Measurements from ENCODE around the gene TP53BP2.
A peak's percentile ranks its signal among the peaks of the same experiment; 100 is the strongest.

TP53BP2 gene

DNA sequence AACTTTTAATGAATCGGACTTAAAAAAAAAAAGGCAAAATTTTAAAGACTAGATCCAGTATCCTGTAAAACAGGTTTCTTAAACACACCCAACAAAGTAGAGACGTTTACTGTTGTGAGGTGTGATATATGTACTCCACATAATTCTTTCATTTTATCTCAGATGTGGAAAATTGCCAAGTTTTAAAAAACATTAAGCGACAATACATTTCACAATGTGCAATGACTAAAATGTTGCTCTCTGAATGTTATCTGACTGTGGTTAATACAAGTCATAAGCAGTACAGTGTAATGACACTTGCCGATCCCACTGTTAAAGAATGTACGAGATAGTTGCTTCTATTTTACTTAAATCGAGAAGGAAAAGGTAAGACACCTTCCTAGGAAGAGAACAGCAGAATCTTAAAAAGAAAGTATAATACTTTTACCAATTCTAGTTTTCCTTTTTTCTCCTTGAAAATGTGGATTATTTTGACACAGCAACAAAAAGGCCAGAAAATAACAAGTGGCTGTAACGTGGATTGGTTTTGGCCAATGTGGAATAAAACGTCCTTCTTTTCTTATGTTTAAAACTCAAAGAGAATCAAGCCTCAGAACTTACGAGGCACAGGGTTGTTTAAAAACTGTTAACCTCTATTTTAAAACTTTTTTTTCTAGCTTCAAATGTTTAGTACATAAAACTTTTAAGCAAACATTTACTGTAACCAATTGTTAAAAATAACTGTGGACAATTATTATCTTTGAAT lies 51.4 kb downstream of the TP53BP2 start:
- TF ChIP-seq GATA2 (IDR thresholded peaks at IDR 0.05; ENCODE audit: low read depth, low read length), result no peak
- TF ChIP-seq GATA3 (IDR thresholded peaks at IDR 0.05; ENCODE audit: low read depth, low read length), result no peak

DNA sequence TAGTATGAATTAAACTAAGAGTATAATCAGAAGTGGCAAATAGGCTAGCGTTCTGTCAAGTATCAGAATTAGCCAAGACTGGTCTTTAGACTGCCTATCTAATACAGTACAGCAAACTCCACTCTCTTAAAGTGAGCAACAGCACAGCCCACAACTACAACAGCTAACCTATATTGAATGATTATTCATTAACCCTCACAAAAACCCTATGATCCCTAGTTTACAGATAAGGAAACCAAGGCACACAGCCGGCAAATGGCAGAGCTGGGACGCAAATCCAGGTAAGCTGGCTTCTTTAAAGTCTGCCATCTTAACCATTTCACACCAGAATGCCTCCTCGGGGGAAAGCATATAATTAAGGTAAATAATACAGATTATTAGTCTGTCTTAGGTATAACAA lies 52.0 kb downstream of the TP53BP2 start:
- TF ChIP-seq GATA3 (IDR thresholded peaks at IDR 0.05; ENCODE audit: low read depth, low read length) (no peak), GATA2 (IDR thresholded peaks at IDR 0.05; ENCODE audit: low read depth, low read length) (no peak)

DNA sequence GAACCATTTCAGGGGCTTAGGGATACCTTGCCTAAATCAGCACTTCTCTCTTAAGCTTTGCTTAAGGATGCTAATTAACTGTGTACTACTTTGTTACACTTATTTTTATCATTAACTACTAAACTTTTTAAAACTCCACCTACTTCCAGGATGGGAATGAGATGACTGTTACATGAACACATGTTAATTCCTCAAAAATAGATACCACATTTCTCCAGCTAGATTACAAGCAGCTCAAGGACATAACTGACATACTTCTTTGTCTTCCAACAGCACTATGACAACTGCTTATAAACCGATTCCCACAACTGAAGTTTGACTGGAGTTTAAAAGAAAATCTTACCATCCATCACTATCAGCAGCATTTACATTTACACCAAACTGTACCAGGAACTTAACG lies 53.7 kb downstream of the TP53BP2 start:
- TF ChIP-seq GATA2 (IDR thresholded peaks at IDR 0.05; ENCODE audit: low read depth, low read length) (no peak), GATA3 (IDR thresholded peaks at IDR 0.05; ENCODE audit: low read depth, low read length) (no peak)

DNA sequence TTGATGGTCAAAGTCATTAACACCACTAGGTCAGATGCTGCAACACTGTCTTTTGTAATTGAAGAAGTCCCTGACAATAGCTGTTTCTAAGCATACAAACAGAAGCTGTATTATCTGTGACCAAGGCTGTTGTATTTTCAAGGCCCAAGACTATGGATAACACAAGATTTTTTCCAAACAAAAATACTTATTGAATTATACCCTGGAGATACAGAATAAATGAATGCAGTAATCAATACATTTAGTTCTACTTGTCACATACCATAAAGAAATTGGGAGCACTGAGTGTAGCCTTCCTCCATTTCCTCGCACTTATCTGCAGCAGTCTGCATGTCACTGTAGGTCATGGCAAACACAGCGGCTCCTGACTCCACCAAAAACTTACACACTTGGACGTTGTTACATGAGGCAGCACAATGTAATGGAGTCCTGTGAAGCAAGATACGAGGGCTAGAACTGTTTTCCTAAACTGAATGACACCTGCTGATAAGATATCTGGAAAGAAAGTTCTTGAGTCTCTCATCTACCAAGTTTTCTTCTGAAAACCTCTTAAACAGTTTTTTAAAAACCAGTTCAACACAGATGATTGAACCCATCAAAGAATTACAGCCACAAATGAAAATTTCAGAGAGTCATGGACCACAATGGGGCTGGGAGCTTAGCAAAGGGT lies 56.9 kb downstream of the TP53BP2 start:
- TF ChIP-seq GATA3 (IDR thresholded peaks at IDR 0.05; ENCODE audit: low read depth, low read length) (no peak), GATA2 (IDR thresholded peaks at IDR 0.05; ENCODE audit: low read depth, low read length) (no peak)

DNA sequence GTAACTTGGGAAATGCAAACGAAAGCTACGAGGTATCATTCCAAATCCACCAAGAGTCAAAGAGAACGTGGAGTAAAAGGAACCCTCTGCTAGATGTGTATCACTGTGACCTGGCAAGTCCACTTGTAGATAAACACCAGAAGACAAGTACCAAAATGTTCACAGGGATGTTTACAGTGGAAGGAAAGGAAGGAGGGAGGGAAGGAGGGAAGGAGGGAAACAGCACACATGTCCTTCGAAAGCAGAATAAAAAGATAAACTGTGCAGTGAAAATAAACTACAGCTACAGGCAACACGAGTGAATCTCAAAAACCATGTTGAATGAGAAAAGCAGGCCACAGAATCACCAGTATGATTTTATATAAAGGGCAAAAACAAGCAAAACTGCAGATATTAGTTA lies 59.9 kb downstream of the TP53BP2 start:
- no peak for TF ChIP-seq GATA2 (IDR thresholded peaks at IDR 0.05; ENCODE audit: low read depth, low read length)
- no peak for TF ChIP-seq GATA3 (IDR thresholded peaks at IDR 0.05; ENCODE audit: low read depth, low read length)

DNA sequence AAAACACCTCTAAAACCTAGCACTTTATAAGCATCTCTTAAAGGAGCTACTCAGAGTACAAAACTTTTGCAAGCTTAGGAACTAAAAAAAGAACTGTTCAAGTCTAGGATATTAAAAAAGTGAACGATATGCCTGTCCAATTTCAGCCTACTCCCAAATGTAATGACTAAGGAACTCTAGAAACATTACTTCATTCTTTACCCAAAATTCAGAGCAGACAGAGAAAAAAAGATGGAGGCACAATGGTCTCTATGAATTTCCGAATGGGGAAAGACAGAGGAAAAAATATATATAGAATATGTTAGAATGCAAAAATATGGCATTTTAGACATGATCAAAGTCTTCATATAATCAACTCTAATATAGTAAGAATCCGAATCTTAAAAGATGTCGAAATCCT lies 61.2 kb downstream of the TP53BP2 start:
- TF ChIP-seq GATA2 (IDR thresholded peaks at IDR 0.05; ENCODE audit: low read depth, low read length), result no peak
- no peak for TF ChIP-seq GATA3 (IDR thresholded peaks at IDR 0.05; ENCODE audit: low read depth, low read length)

DNA sequence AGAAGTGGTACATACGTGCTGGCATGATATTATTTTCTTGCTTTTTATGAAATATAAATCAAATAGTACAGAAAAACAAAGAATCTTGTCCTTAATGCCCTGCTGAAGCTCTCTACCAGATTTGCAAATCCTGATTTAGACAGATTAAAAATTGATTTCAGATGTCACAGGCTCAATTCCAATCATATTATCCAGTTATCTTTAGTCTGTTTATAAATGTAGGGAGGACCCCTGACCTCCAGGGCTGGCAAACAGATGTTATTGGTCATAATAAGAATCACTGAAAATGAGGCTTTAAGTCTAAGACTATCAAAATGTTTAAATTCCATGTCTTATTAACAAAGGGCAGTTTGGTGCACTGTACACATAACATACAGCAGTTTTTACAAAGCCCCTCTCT lies 62.1 kb downstream of the TP53BP2 start:
- TF ChIP-seq GATA2 (IDR thresholded peaks at IDR 0.05; ENCODE audit: low read depth, low read length) (no peak), GATA3 (IDR thresholded peaks at IDR 0.05; ENCODE audit: low read depth, low read length) (peak; percentile 61)

DNA sequence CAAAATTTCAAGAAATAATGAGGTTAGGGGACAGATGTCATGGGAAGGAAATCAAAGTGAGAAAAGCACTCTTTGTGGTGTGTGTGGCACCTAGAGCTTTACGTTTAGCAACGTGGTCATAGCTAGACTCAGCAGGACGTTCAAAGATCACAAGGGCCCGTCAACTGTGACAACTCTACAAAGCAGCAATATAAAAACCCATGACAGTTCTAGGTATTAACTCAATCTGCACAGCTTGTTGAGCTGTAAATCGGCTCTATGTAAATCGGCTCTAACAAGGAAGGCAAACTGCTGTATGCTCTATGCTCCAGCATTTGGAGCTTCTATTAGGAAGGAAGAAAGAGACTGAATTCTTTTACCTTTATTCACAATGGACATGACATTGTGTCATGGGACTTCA lies 64.8 kb downstream of the TP53BP2 start:
- no peak for TF ChIP-seq GATA3 (IDR thresholded peaks at IDR 0.05; ENCODE audit: low read depth, low read length)
- TF ChIP-seq GATA2 (IDR thresholded peaks at IDR 0.05; ENCODE audit: low read depth, low read length), result no peak

DNA sequence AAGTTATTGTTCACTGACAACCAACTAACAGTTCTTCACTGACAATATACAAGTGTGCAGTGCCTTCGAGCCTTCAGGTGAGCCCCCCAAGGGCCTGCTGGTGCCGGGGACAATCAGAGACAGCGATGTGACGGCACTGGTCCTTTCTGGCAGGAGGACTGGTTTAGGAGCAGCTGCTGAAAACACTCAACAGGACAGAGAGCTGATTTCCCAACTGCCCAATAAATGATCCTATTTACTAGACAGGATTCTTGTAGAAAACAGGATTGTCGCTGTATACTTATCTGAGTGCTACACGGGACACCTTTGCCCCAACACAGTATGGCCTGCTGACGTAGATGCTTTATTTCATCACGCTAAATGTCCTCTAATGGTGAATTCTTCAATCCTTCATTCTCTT lies 65.4 kb downstream of the TP53BP2 start:
- no peak for TF ChIP-seq GATA2 (IDR thresholded peaks at IDR 0.05; ENCODE audit: low read depth, low read length)
- TF ChIP-seq GATA3 (IDR thresholded peaks at IDR 0.05; ENCODE audit: low read depth, low read length), result no peak

DNA sequence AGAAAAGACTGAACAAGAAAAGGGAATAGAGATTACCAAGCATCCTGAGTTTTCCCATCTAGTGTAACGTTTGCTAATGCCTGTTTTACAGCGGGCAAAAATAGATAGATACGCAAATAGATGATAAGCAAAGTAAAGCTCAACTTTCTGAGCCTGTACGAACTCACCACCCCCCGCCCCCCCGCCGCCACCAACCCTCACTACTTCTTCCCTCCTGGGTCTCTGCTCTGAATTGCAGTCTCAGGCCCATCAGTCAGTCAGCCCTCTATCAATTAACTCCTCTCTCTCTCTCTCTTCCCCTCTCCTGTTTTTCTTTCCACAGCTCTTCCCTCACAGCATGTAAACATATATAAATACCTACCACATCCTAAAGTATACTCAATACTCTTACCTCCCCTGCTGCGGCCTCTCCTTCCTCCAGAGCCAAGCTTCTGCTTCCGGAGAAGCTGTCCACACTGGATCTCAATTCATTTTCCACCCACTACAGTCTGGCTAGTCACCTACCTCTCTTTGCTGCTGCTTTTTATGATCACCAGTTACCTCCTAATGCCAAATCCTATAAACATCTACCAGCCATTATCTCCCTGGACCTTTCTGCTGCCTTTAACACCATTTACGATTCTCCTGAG lies 68.8 kb downstream of the TP53BP2 start:
- no peak for TF ChIP-seq GATA2 (IDR thresholded peaks at IDR 0.05; ENCODE audit: low read depth, low read length)
- TF ChIP-seq GATA3 (IDR thresholded peaks at IDR 0.05; ENCODE audit: low read depth, low read length), result no peak

DNA sequence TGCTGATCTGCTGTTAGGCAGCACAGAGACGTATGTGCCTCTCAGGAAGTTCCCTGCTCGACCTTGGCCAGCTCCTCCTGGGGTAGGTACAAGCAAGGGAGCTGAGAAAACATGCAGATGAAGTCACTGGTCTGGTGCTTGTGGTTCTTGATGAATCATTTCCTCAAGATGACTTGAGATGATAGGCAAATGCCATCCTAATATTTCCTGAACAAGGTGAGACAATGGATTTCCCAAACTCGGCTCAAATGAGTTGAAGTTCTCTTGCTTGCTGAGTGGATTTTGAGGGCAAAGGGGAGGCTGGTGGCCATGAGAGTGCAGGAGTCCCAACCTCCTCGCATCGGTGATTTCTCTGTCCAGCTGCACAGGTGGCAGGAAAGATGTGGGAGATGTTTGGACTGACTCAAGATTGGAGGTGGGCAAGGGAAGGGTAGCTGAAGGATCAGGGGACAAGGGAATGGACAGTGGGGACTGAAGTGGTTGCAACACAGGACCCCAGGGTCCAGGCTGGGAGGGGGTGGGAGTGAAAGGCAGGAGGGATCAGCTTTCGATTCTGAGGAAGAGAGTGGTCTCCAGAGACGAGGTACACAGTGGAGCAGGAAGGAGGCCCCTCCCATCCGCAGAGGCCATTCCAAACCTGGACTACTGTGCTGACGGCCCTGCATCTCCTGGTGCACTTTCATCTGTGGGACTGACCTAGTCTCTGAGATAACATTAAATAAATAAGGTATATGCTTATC lies 69.5 kb downstream of the TP53BP2 start:
- no peak for TF ChIP-seq GATA2 (IDR thresholded peaks at IDR 0.05; ENCODE audit: low read depth, low read length)
- no peak for TF ChIP-seq GATA3 (IDR thresholded peaks at IDR 0.05; ENCODE audit: low read depth, low read length)

DNA sequence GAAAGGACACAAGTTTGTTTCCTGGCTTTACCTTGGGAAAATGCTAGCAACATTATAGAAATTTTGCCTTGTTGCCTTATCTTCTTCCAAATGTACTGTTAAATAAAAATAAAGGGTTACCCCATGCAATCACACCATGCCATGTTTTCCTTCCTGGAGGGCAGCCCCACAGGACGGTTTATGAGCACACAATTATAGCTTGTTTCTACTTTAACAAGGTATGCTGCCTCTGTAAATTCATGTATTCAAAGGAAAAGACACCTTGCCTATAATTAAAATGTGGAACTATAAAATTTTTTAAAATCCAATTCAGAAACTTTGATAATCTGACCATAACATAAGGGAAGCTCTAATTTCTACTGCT lies 70.1 kb downstream of the TP53BP2 start:
- TF ChIP-seq GATA3 (IDR thresholded peaks at IDR 0.05; ENCODE audit: low read depth, low read length) (no peak), GATA2 (IDR thresholded peaks at IDR 0.05; ENCODE audit: low read depth, low read length) (no peak)

DNA sequence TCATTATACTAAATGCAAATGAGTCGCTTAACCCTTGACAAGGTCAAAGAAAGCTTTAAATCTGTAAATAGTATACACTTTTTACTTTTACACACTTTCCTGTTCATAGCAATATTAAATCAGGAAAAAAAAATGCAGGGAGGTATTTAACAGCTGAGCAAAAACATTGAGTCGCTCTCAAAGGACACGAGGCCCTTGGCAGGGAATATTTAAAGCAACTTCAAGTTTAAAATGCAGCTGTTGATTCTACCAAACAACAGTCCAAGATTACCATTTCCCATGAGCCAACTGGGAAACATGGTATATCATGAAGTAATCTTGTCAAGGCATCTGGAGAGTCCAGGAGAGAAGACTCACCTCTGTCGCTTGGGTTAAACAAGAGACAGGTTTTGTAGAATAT lies 70.7 kb downstream of the TP53BP2 start:
- TF ChIP-seq GATA2 (IDR thresholded peaks at IDR 0.05; ENCODE audit: low read depth, low read length), result no peak
- TF ChIP-seq GATA3 (IDR thresholded peaks at IDR 0.05; ENCODE audit: low read depth, low read length), result no peak

DNA sequence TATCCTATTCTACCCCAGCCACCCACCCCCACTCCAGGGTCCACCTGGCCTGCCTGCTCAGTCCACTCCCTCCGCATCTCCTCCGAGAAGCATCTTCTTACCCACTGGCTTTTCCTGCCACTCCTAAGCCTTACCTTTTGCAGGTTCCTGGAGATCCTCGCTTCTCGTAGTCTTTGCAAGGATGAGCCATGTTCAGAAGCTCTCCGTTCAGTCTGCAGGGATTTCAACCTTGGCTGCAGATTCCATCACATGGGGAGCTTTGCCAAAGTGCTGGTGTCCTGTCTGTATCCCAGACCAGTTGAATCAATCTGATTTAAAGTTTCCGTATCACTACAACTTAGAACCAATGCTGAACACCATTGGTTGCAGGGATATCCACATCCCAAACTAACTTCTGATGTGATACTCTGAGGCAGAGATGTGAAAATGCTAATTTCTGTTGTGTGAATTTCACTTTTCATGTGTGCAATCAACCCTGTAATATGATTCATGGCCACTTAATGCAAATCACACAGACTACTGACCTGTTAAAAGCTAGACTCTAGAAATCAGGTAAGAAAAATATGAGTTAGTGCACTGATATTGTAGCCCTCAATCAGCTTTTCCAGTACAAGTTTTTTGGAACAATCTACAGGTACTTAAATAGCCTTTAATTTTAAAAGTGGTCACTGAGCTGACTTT lies 71.5 kb downstream of the TP53BP2 start:
- TF ChIP-seq GATA3 (IDR thresholded peaks at IDR 0.05; ENCODE audit: low read depth, low read length) (no peak), GATA2 (IDR thresholded peaks at IDR 0.05; ENCODE audit: low read depth, low read length) (no peak)

Data from SH-SY5Y (cell line).